Breast epithelium (tissue), 3 donors: ENCODE measurements around the gene STX8.

ENCODE experiments used
- POLR2AphosphoS5 ChIP-seq, 3 donors: sonication (generic); formaldehyde crosslinking; IDR thresholded peaks; one replicate each; pipeline ENCODE4 v1.6.1; 2017; ENCODE audit warnings: antibody characterized with exemption in 3 of 3
- TF ChIP-seq, protein P1 (sequence below), 3 donors: fragments of 450-650 bp; IDR thresholded peaks; one replicate each; pipeline ENCODE4 v1.5.1; 2016 to 2017; ENCODE audit warnings: antibody characterized with exemption in 3 of 3, mild to moderate bottlenecking in 3 of 3, moderate library complexity in 3 of 3

- TF ChIP-seq, protein P1, sequence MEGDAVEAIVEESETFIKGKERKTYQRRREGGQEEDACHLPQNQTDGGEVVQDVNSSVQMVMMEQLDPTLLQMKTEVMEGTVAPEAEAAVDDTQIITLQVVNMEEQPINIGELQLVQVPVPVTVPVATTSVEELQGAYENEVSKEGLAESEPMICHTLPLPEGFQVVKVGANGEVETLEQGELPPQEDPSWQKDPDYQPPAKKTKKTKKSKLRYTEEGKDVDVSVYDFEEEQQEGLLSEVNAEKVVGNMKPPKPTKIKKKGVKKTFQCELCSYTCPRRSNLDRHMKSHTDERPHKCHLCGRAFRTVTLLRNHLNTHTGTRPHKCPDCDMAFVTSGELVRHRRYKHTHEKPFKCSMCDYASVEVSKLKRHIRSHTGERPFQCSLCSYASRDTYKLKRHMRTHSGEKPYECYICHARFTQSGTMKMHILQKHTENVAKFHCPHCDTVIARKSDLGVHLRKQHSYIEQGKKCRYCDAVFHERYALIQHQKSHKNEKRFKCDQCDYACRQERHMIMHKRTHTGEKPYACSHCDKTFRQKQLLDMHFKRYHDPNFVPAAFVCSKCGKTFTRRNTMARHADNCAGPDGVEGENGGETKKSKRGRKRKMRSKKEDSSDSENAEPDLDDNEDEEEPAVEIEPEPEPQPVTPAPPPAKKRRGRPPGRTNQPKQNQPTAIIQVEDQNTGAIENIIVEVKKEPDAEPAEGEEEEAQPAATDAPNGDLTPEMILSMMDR (IDR thresholded peaks at IDR 0.05), result no peak
- TF ChIP-seq POLR2AphosphoS5 (IDR thresholded peaks at IDR 0.05), result no peak
These were observed 333.7 kb downstream of the STX8 start for GRCh38 chr17:9241774-9242496.
